ENCODE measurements around the gene L1CAM. TPM values are rescaled to one million over a fixed set of nuclear protein-coding genes. Genes with fewer than 3 reads are reported as not detected.

Gene L1CAM
- total RNA-seq, 1 donor from 2014 or later = 1.4 TPM

- Mint-ChIP-seq H3K36me3 (ENCODE audit: insufficient read depth) (no peaks in the 10 kb centered on the region), H3K4me3 (ENCODE audit: low read depth) (peak overlapping the region; percentile 31), H3K27me3 (peaks cover 57% of the 10 kb centered on the region), H3K9me3 (ENCODE audit: low read depth) (peaks cover 3% of the 10 kb centered on the region), H3K27ac (no peak overlapping the region), H3K4me1 (ENCODE audit: low read depth) (no peaks in the 10 kb centered on the region)
- DNase-seq (ENCODE audit: low spot score, unreplicated experiment) = no peak
- TF ChIP-seq CTCF (IDR thresholded peaks at IDR 0.05; ENCODE audit: unreplicated experiment) = no peak
These were observed 56.5 kb downstream of the L1CAM start for GRCh38 chrX:153829549-153829798.

GRCh38 chrX:153828723-153829548 lies 57.0 kb downstream of the L1CAM start:
- peaks cover 3% of the 10 kb centered on the region for H3K9me3 Mint-ChIP-seq (ENCODE audit: low read depth)
- no peak for DNase-seq (ENCODE audit: low spot score, unreplicated experiment)
- H3K4me1 Mint-ChIP-seq (ENCODE audit: low read depth) = no peaks in the 10 kb centered on the region
- TF ChIP-seq CTCF (IDR thresholded peaks at IDR 0.05; ENCODE audit: unreplicated experiment) = no peak
- H3K27me3 Mint-ChIP-seq = peaks cover 57% of the 10 kb centered on the region
- no peaks in the 10 kb centered on the region for H3K36me3 Mint-ChIP-seq (ENCODE audit: insufficient read depth)
- H3K27ac Mint-ChIP-seq = no peak overlapping the region
- peak overlapping the region; percentile 31 for H3K4me3 Mint-ChIP-seq (ENCODE audit: low read depth)

GRCh38 chrX:153828308-153828707 lies 57.7 kb downstream of the L1CAM start:
- no peak overlapping the region for H3K4me3 Mint-ChIP-seq (ENCODE audit: low read depth)
- no peaks in the 10 kb centered on the region for H3K4me1 Mint-ChIP-seq (ENCODE audit: low read depth)
- no peak for DNase-seq (ENCODE audit: low spot score, unreplicated experiment)
- H3K27me3 Mint-ChIP-seq = peaks cover 62% of the 10 kb centered on the region
- peaks cover 3% of the 10 kb centered on the region for H3K9me3 Mint-ChIP-seq (ENCODE audit: low read depth)
- no peak overlapping the region for H3K27ac Mint-ChIP-seq
- TF ChIP-seq CTCF (IDR thresholded peaks at IDR 0.05; ENCODE audit: unreplicated experiment) = no peak
- no peaks in the 10 kb centered on the region for H3K36me3 Mint-ChIP-seq (ENCODE audit: insufficient read depth)

- Mint-ChIP-seq H3K36me3 (ENCODE audit: insufficient read depth) (no peaks in the 10 kb centered on the region), H3K4me1 (ENCODE audit: low read depth) (no peaks in the 10 kb centered on the region), H3K9me3 (ENCODE audit: low read depth) (peaks cover 3% of the 10 kb centered on the region), H3K27me3 (peaks cover 58% of the 10 kb centered on the region), H3K27ac (no peak overlapping the region), H3K4me3 (ENCODE audit: low read depth) (no peak overlapping the region)
- TF ChIP-seq CTCF (IDR thresholded peaks at IDR 0.05; ENCODE audit: unreplicated experiment) = no peak
- no peak for DNase-seq (ENCODE audit: low spot score, unreplicated experiment)
These were observed 58.1 kb downstream of the L1CAM start for GRCh38 chrX:153827903-153828302.

GRCh38 chrX:153827016-153827415 lies 59.0 kb downstream of the L1CAM start:
- Mint-ChIP-seq H3K9me3 (ENCODE audit: low read depth) (no peaks in the 10 kb centered on the region), H3K4me3 (ENCODE audit: low read depth) (no peak overlapping the region), H3K4me1 (ENCODE audit: low read depth) (no peaks in the 10 kb centered on the region), H3K27ac (no peak overlapping the region), H3K36me3 (ENCODE audit: insufficient read depth) (no peaks in the 10 kb centered on the region), H3K27me3 (peaks cover 54% of the 10 kb centered on the region)
- no peak for TF ChIP-seq CTCF (IDR thresholded peaks at IDR 0.05; ENCODE audit: unreplicated experiment)
- DNase-seq (ENCODE audit: low spot score, unreplicated experiment) = no peak

Measured in progenitor cell of endocrine pancreas (in vitro differentiated cells).